HG03045 (cell line): ENCODE measurements around the gene QRFP.

Experiments used
- ATAC-seq: cut with Tn5 transposase; IDR thresholded peaks from one replicate; pipeline ENCODE4 v1.9.1; 2021; ENCODE audit warnings: mild to moderate bottlenecking, moderate library complexity; ENCODE audit not compliant: unreplicated experiment

QRFP gene

GRCh38 chr9:130892477-130893304 lies 3.9 kb downstream of the QRFP start:
- no peak for ATAC-seq

- ATAC-seq, result no peak
These were observed 4.7 kb downstream of the QRFP start for GRCh38 chr9:130891688-130892476.

- no peak for ATAC-seq
These were observed 5.5 kb downstream of the QRFP start for GRCh38 chr9:130890870-130891687.

GRCh38 chr9:130890124-130890523 lies 6.5 kb downstream of the QRFP start:
- no peak for ATAC-seq

GRCh38 chr9:130888146-130888885 lies 8.3 kb downstream of the QRFP start:
- ATAC-seq, result no peak

GRCh38 chr9:130887494-130888144 lies 9.0 kb downstream of the QRFP start:
- ATAC-seq, result no peak

GRCh38 chr9:130886981-130887380 lies 9.6 kb downstream of the QRFP start:
- ATAC-seq, result no peak

- ATAC-seq, result no peak
These were observed 10.9 kb downstream of the QRFP start for GRCh38 chr9:130885484-130886375.

GRCh38 chr9:130884542-130885483 lies 11.8 kb downstream of the QRFP start:
- ATAC-seq, result no peak

- ATAC-seq, result no peak
These were observed 12.5 kb downstream of the QRFP start for GRCh38 chr9:130884111-130884531.

- no peak for ATAC-seq
These were observed 13.1 kb downstream of the QRFP start for GRCh38 chr9:130883479-130883878.

GRCh38 chr9:130882696-130883225 lies 13.9 kb downstream of the QRFP start:
- ATAC-seq, result no peak

GRCh38 chr9:130881516-130881915 lies 15.1 kb downstream of the QRFP start:
- ATAC-seq, result no peak

- no peak for ATAC-seq
These were observed 15.9 kb downstream of the QRFP start for GRCh38 chr9:130880599-130881220.

GRCh38 chr9:130879863-130880411 lies 16.7 kb downstream of the QRFP start:
- no peak for ATAC-seq

- no peak for ATAC-seq
These were observed 18.3 kb downstream of the QRFP start for GRCh38 chr9:130878295-130878694.

GRCh38 chr9:130877300-130877699 lies 19.3 kb downstream of the QRFP start:
- no peak for ATAC-seq
